Endothelial cell of umbilical vein (primary cell): ENCODE data around the gene BCL2L13. TPM values are rescaled to one million over a fixed set of nuclear protein-coding genes. Genes with fewer than 3 reads are reported as not detected.

ENCODE experiments used
- BruUV-seq: library from RNA; stranded (reverse); fragments of 400-500 nt; replicated peaks from 2 replicates; lab custom pipeline; 2021; lab: Mats Ljungman, UMichigan
- CTCF ChIA-PET: fragments of 300-600, 350-600 bp; sonication (Branson Sonifier 250); formaldehyde crosslinking; loops from one replicate; lab custom pipeline; 2021; ENCODE audit warnings: antibody characterized with exemption, inconsistent platforms; lab: Charles Lee
- POLR2A ChIA-PET: fragments of 300-600, 350-600 bp; sonication (Branson Sonifier 250); formaldehyde crosslinking; loops from one replicate; lab custom pipeline; 2021; ENCODE audit warnings: antibody characterized with exemption, inconsistent platforms; lab: Charles Lee
- DNase-seq: peaks from one replicate; pipeline ENCODE4 v3.0.0-alpha.2; 2011; ENCODE audit warnings: low read depth, low spot score
- FAIRE-seq: peaks from 2 replicates; lab custom pipeline; 2011; peaks lifted over from hg19 to GRCh38; lab: Jason Lieb, UNC
- H2AFZ ChIP-seq: 2 replicates; pipeline ENCODE4 v1.6.0; 2012; ENCODE audit warnings: low read depth, low read length, control low read depth, inconsistent platforms
- H3K27ac ChIP-seq: 2 replicates; pipeline ENCODE4 v1.5.1; 2011; ENCODE audit warnings: low read depth, mild to moderate bottlenecking, control low read depth, low read length, moderate library complexity; ENCODE audit not compliant: insufficient read depth
- H3K27me3 ChIP-seq, 2 experiments: 2 replicates each; pipeline versions ENCODE4 v1.6.0 to v1.6.1; 2011; ENCODE audit warnings: low read length in 2 of 2, mixed read lengths in 1 of 2; ENCODE audit not compliant: control insufficient read depth in 2 of 2, insufficient read depth in 2 of 2
- H3K36me3 ChIP-seq, 2 experiments: 2 replicates in 1 of 2; 3 replicates in 1 of 2; pipeline ENCODE4 v1.5.1; 2011; ENCODE audit warnings: low read length in 2 of 2, mild to moderate bottlenecking in 1 of 2, moderate library complexity in 1 of 2; ENCODE audit not compliant: control insufficient read depth in 2 of 2, insufficient read depth in 2 of 2; ENCODE audit errors: extremely low read depth in 1 of 2
- H3K4me1 ChIP-seq: 3 replicates; pipeline ENCODE4 v1.5.1; 2011; ENCODE audit warnings: mild to moderate bottlenecking, low read length; ENCODE audit not compliant: control insufficient read depth, insufficient read depth; ENCODE audit errors: extremely low read depth
- H3K4me2 ChIP-seq: 2 replicates; pipeline ENCODE4 v1.6.1; 2011; ENCODE audit warnings: low read length, control low read depth, mixed read lengths; ENCODE audit not compliant: insufficient read depth
- H3K4me3 ChIP-seq, 3 experiments: fragments of 200-600 bp in 1 of 3; sonication (generic), shearing (Covaris generic) in 1 of 3; replicated peaks in 1 of 3; 2 replicates each; pipeline ENCODE4 v1.5.1; 2011 to 2016; ENCODE audit warnings: control low read depth in 3 of 3, low read length in 3 of 3, mild to moderate bottlenecking in 2 of 3, inconsistent platforms in 1 of 3, low read depth in 1 of 3, moderate library complexity in 1 of 3; ENCODE audit not compliant: insufficient read depth in 1 of 3
- H3K79me2 ChIP-seq: 2 replicates; pipeline ENCODE4 v1.6.0; 2012; ENCODE audit warnings: low read length, inconsistent platforms; ENCODE audit not compliant: control insufficient read depth, insufficient read depth
- H3K9ac ChIP-seq: replicated peaks from 2 replicates; pipeline ENCODE3; 2011; ENCODE audit warnings: low read length, control low read depth; ENCODE audit not compliant: insufficient read depth; ENCODE audit errors: extremely low read depth
- H3K9me1 ChIP-seq: replicated peaks from 3 replicates; pipeline ENCODE4 v1.6.0; 2011; ENCODE audit warnings: mild to moderate bottlenecking, low read length; ENCODE audit not compliant: control insufficient read depth, insufficient read depth; ENCODE audit errors: extremely low read depth
- H3K9me3 ChIP-seq: replicated peaks from 2 replicates; pipeline ENCODE4 v1.5.1; 2012; ENCODE audit warnings: low read length, inconsistent platforms; ENCODE audit not compliant: control insufficient read depth, insufficient read depth
- H4K20me1 ChIP-seq: replicated peaks from 2 replicates; pipeline ENCODE3; 2011; ENCODE audit warnings: mild to moderate bottlenecking, low read length; ENCODE audit not compliant: control insufficient read depth, insufficient read depth; ENCODE audit errors: extremely low read depth
- CTCF ChIP-seq, 2 donors: IDR thresholded peaks; 1 replicate in 1 of 2; 2 replicates in 1 of 2; pipeline ENCODE4 v1.5.1; 2011; ENCODE audit warnings: low read length in 2 of 2, mild to moderate bottlenecking in 2 of 2, moderate library complexity in 2 of 2, control low read depth in 1 of 2, inconsistent platforms in 1 of 2, low read depth in 1 of 2; ENCODE audit not compliant: insufficient read depth in 1 of 2; ENCODE audit errors: extremely low read depth in 1 of 2
- EZH2 ChIP-seq: IDR thresholded peaks from 2 replicates; pipeline ENCODE4 v1.6.1; 2012; ENCODE audit warnings: borderline replicate concordance, low read depth, mild to moderate bottlenecking, moderate library complexity, low read length, inconsistent platforms; ENCODE audit not compliant: severe bottlenecking
- FOS ChIP-seq: IDR thresholded peaks from 2 replicates; pipeline ENCODE4 v1.6.1; 2011; ENCODE audit warnings: mild to moderate bottlenecking, low read length, moderate library complexity, borderline replicate concordance; ENCODE audit not compliant: insufficient read depth
- GATA2 ChIP-seq: IDR thresholded peaks from 2 replicates; pipeline ENCODE4 v1.7.0; 2011; ENCODE audit warnings: low read depth, mild to moderate bottlenecking, moderate library complexity, mixed read lengths, low read length; ENCODE audit not compliant: insufficient read length, insufficient read depth
- JUN ChIP-seq: IDR thresholded peaks from 2 replicates; pipeline ENCODE4 v1.6.1; 2011; ENCODE audit warnings: borderline replicate concordance, low read depth; ENCODE audit not compliant: insufficient read length, insufficient read depth
- MAX ChIP-seq: IDR thresholded peaks from 2 replicates; pipeline ENCODE4 v1.6.1; 2011; ENCODE audit not compliant: insufficient read depth, insufficient read length
- MYC ChIP-seq: IDR thresholded peaks from one replicate; pipeline ENCODE4 v1.6.1; 2011; ENCODE audit warnings: mild to moderate bottlenecking, low read depth, low read length
- POLR2A ChIP-seq: IDR thresholded peaks from 2 replicates; pipeline ENCODE4 v1.6.1; 2012; ENCODE audit warnings: low read depth, mild to moderate bottlenecking, control low read depth, low read length
- POLR2AphosphoS5 ChIP-seq: IDR thresholded peaks from 2 replicates; pipeline ENCODE4 v1.6.1; 2012; ENCODE audit warnings: low read depth, mild to moderate bottlenecking, control low read depth, low read length, moderate library complexity; ENCODE audit not compliant: insufficient read depth
- dilution Hi-C: fragments of 300-500 bp; cut with MboI; formaldehyde crosslinking; loops from one replicate; pipeline ENCODE4 v1.15.0; 2019; ENCODE audit warnings: low sequenced_read_pairs; ENCODE audit not compliant: extremely low pct_ligation_motif_present
- intact Hi-C: fragments of 100-400 bp; cut with micrococcal nuclease; formaldehyde crosslinking; loops from one replicate; pipeline ENCODE4 v1.10.0; 2022
- polyA plus RNA-seq, 4 experiments: library from polyadenylated mRNA; depleted of rRNA in 3 of 4; stranded (reverse) in 3 of 4; unstranded in 1 of 4; fragments of >200 nt; gene quantifications; 2 replicates each; pipeline versions ENCODE4 v1.2.1 to v1.2.3, GENCODE V29; 2011 to 2012; ENCODE audit warnings: missing spikeins in 1 of 4
- total RNA-seq: library from RNA; stranded (reverse); gene quantifications from 2 replicates; pipeline ENCODE4 v1.2.3, GENCODE V29; 2021

Gene BCL2L13
- total and polyA plus RNA-seq, 2 donors (not counting 3 experiments of a cell fraction or from before 2014, with no cell fraction given), result 28.1 to 36.2 TPM

- Histone ChIP-seq H2AFZ (no peak overlapping the region), H3K79me2 (peaks cover 7% of the 10 kb centered on the region), H3K27ac (no peak overlapping the region), H3K9ac (no peak overlapping the region), H3K4me2 (no peak overlapping the region), H3K9me3 (no peaks in the 10 kb centered on the region), H3K9me1 (no peaks in the 10 kb centered on the region), H3K4me1 (no peaks in the 10 kb centered on the region), H3K36me3 (peaks cover 7 to 12% of the 10 kb centered on the region in 2 experiments), H3K4me3 (no peak overlapping the region), H4K20me1 (peaks cover 3% of the 10 kb centered on the region), H3K27me3 (no peaks in the 10 kb centered on the region)
- BruUV-seq, result no TSS peak
- intact Hi-C loops (no loop called here), dilution Hi-C loops (no loop called here)
- FAIRE-seq (no peak), DNase-seq (no peak)
- ChIA-PET POLR2A (no interaction called here), CTCF (no interaction called here)
- TF ChIP-seq MAX (no peak), POLR2A (no peak), POLR2AphosphoS5 (no peak), JUN (no peak), GATA2 (no peak), CTCF (IDR thresholded peaks at IDR 0.05; ENCODE audit: extremely low read depth in 1 of 2, insufficient read depth in 1 of 2, low read depth in 1 of 2, low read length in 2 of 2) (no peak), EZH2 (no peak), FOS (no peak), MYC (no peak)
Observed at GRCh38 chr22:17726006-17726927, 87.7 kb downstream of the BCL2L13 start.
